Putamen (tissue), 1 donor: ENCODE data around the gene BNC1.
A peak's percentile ranks its signal among the peaks of the same experiment; 100 is the strongest.

ENCODE experiments used
- DNase-seq: peaks from one replicate; pipeline ENCODE4 v3.0.0-alpha.2; 2016; ENCODE audit warnings: low spot score

BNC1 gene

GRCh38 chr15:83284559-83285283 lies at the start of gene BNC1:
TSS of gene BNC1 (minus strand) at chr15:83284664. CDS start at chr15:83284628, 36 bp downstream.
- no peak for DNase-seq

- DNase-seq = no peak
Observed at GRCh38 chr15:83327041-83327440, 42.6 kb upstream of the BNC1 start.

GRCh38 chr15:83324799-83325198 lies 40.3 kb upstream of the BNC1 start:
- no peak for DNase-seq

GRCh38 chr15:83323296-83323711 lies 38.8 kb upstream of the BNC1 start:
- DNase-seq = no peak

GRCh38 chr15:83322691-83323090 lies 38.2 kb upstream of the BNC1 start:
- no peak for DNase-seq

- DNase-seq = no peak
Observed at GRCh38 chr15:83322061-83322460, 37.6 kb upstream of the BNC1 start.

- no peak for DNase-seq
Observed at GRCh38 chr15:83320844-83321243, 36.4 kb upstream of the BNC1 start.

GRCh38 chr15:83320404-83320803 lies 35.9 kb upstream of the BNC1 start:
- no peak for DNase-seq

- DNase-seq = no peak
Observed at GRCh38 chr15:83319771-83320170, 35.3 kb upstream of the BNC1 start.

- DNase-seq = no peak
Observed at GRCh38 chr15:83318861-83319415, 34.5 kb upstream of the BNC1 start.

- DNase-seq = no peak
Observed at GRCh38 chr15:83318036-83318435, 33.6 kb upstream of the BNC1 start.

GRCh38 chr15:83312071-83312470 lies 27.6 kb upstream of the BNC1 start:
- DNase-seq = no peak

- DNase-seq = no peak
Observed at GRCh38 chr15:83310521-83311456, 26.3 kb upstream of the BNC1 start.

- peak; percentile 47 for DNase-seq
Observed at GRCh38 chr15:83308671-83309070, 24.2 kb upstream of the BNC1 start.

- DNase-seq = no peak
Observed at GRCh38 chr15:83306561-83306960, 22.1 kb upstream of the BNC1 start.

GRCh38 chr15:83305704-83306291 lies 21.3 kb upstream of the BNC1 start:
- DNase-seq = peak; percentile 64

- DNase-seq = peak; percentile 14
Observed at GRCh38 chr15:83304861-83305703, 20.6 kb upstream of the BNC1 start.

- DNase-seq = no peak
Observed at GRCh38 chr15:83303535-83303934, 19.1 kb upstream of the BNC1 start.

- DNase-seq = no peak
Observed at GRCh38 chr15:83300826-83301225, 16.4 kb upstream of the BNC1 start.

GRCh38 chr15:83299462-83299861 lies 15.0 kb upstream of the BNC1 start:
- no peak for DNase-seq

GRCh38 chr15:83295417-83295816 lies 11.0 kb upstream of the BNC1 start:
- no peak for DNase-seq
